ENCODE results near the gene REEP2. TPM values are rescaled to one million over a fixed set of nuclear protein-coding genes. Genes with fewer than 3 reads are reported as not detected.
A peak's percentile ranks its signal among the peaks of the same experiment; 100 is the strongest.
"Not testable (repeated sequence)": the region's sequence is repeated elsewhere in the genome, so short reads cannot be mapped to it uniquely, and the experiment has no call there.

REEP2 gene, protein sequence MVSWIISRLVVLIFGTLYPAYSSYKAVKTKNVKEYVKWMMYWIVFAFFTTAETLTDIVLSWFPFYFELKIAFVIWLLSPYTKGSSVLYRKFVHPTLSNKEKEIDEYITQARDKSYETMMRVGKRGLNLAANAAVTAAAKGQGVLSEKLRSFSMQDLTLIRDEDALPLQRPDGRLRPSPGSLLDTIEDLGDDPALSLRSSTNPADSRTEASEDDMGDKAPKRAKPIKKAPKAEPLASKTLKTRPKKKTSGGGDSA
- 8.4 and 14.6 TPM in 2 replicates for total RNA-seq (2021)
- Bru-seq, nascent RNA, result percentile 34 among the genes with signal in this experiment
- percentile 46 among the genes with signal in this experiment for BruChase-seq, experiment 1, labeled RNA remaining after a 2-hour chase
- percentile 50 among the genes with signal in this experiment for BruChase-seq, experiment 2, labeled RNA remaining after a 6-hour chase
- long read RNA-seq, transcript REEP2-202 (8 exons, 2,170 nt), result major isoform, 13 of 21 reads
- long read RNA-seq, partial matches to known transcripts, result 2 of 21 reads
- long read RNA-seq, other reads (novel, unspliced or antisense), result 6 of 21 reads

- POLR2A ChIA-PET (ENCODE audit: low non-redundant PET), result no interaction called here
- no peak for TF ChIP-seq EZH2 (IDR thresholded peaks at IDR 0.05; ENCODE audit: borderline replicate concordance, low read depth, low read length, poor library complexity, severe bottlenecking)
- TF ChIP-seq CTCF (conservative IDR thresholded peaks at IDR 0.05; ENCODE audit: low read depth, low read length), result no peak
These were observed at the start of gene REEP2 for GRCh38 chr5:138438724-138439476. Gene REEP2 (plus strand): TSS chr5:138439057. CDS start chr5:138439209, 152 bp downstream.

DNA sequence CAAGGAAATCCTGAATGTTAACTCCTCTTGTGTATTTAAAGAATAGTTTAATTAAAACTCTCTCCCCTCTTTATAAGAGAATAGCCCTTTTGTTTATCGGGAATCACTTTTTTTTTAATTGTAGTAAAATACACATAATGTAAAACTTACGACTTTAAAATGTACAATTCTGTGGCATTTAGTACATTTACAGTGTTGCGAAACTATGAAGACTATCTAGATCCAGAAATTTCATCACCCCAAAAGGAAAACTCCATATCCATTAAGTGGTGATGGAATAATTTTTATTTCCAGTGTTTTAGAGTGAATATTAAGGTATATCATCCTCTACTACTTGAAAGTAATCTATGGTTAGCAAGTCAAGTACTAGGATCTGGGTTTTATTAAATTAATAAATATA lies 49.5 kb upstream of the REEP2 start:
- no peak for DNase-seq (ENCODE audit: low spot score)
- TF ChIP-seq CTCF (conservative IDR thresholded peaks at IDR 0.05; ENCODE audit: low read depth, low read length), result no peak
- no peak for TF ChIP-seq EZH2 (IDR thresholded peaks at IDR 0.05; ENCODE audit: borderline replicate concordance, low read depth, low read length, poor library complexity, severe bottlenecking)
- ChIA-PET POLR2A (ENCODE audit: low non-redundant PET) (no interaction called here), CTCF (no interaction called here)
- no peaks in the 10 kb centered on the region for H3K4me1 ChIP-seq (ENCODE audit: insufficient read depth, low read length, poor library complexity, severe bottlenecking)
- BruUV-seq (replicated peaks), result no TSS peak
- H3K27ac ChIP-seq (ENCODE audit: low read depth, low read length, poor library complexity, severe bottlenecking), result no peak overlapping the region
- intact Hi-C loops (cut with micrococcal nuclease; ENCODE audit: unreplicated experiment), result no loop called here
- H3K36me3 ChIP-seq (ENCODE audit: insufficient read depth, low read length, poor library complexity, severe bottlenecking), result peaks cover 50% of the 10 kb centered on the region
- H3K9me3 ChIP-seq (ENCODE audit: low read depth, low read length, poor library complexity, severe bottlenecking), result no peaks in the 10 kb centered on the region
- H3K4me3 ChIP-seq (ENCODE audit: low read depth, low read length, poor library complexity, severe bottlenecking), result no peak overlapping the region
- H3K27me3 ChIP-seq (replicated peaks; ENCODE audit: insufficient read depth, low read depth, low read length, poor library complexity), result no peaks in the 10 kb centered on the region

More at GRCh38 chr5:138438724-138439476, at the start of gene REEP2:
- Histone ChIP-seq H3K9me3 (ENCODE audit: low read depth, low read length, poor library complexity, severe bottlenecking) (no peaks in the 10 kb centered on the region), H3K27ac (ENCODE audit: low read depth, low read length, poor library complexity, severe bottlenecking) (peak within 1 kb of the TSS; percentile 30), H3K36me3 (ENCODE audit: insufficient read depth, low read length, poor library complexity, severe bottlenecking) (peaks cover 20% of the 10 kb centered on the region), H3K4me1 (ENCODE audit: insufficient read depth, low read length, poor library complexity, severe bottlenecking) (no peaks in the 10 kb centered on the region), H3K27me3 (replicated peaks; ENCODE audit: insufficient read depth, low read depth, low read length, poor library complexity) (no peaks in the 10 kb centered on the region), H3K4me3 (ENCODE audit: low read depth, low read length, poor library complexity, severe bottlenecking) (peak within 1 kb of the TSS; percentile 78)
- BruUV-seq (replicated peaks), result no TSS peak
- intact Hi-C loops (cut with micrococcal nuclease; ENCODE audit: unreplicated experiment), result no loop called here
- DNase-seq (ENCODE audit: low spot score), result peak; percentile 79
- CTCF ChIA-PET, result interaction anchor here (0.6 to 0.9 kb wide), 2 partner anchors 10 to 301 kb away, joined by 3 read pairs; no protein-coding TSS in a partner anchor

DNA sequence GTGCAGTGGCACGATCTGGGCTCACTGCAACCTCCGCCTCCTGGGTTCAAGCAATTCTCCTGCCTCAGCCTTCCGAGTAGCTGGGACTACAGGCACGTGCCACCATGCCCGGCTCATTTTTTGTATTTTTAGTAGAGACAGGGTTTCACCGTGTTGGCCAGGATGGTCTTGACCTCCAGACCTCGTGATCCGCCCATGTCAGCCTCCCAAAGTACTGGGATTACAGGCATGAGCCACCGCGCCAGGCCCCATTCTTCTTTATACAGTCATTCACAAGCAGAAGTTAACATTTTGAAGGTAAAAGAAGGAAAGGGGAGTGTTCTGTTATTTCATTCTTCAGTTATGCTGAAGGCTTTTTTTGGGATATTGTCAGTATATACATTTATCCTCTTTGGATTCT lies 48.9 kb upstream of the REEP2 start:
- DNase-seq (ENCODE audit: low spot score); H3K27me3 ChIP-seq (replicated peaks; ENCODE audit: insufficient read depth, low read depth, low read length, poor library complexity); H3K4me3 ChIP-seq (ENCODE audit: low read depth, low read length, poor library complexity, severe bottlenecking); intact Hi-C loops (cut with micrococcal nuclease; ENCODE audit: unreplicated experiment); H3K4me1 ChIP-seq (ENCODE audit: insufficient read depth, low read length, poor library complexity, severe bottlenecking); H3K9me3 ChIP-seq (ENCODE audit: low read depth, low read length, poor library complexity, severe bottlenecking); BruUV-seq (replicated peaks); CTCF ChIA-PET; H3K27ac ChIP-seq (ENCODE audit: low read depth, low read length, poor library complexity, severe bottlenecking); POLR2A ChIA-PET (ENCODE audit: low non-redundant PET): not testable (repeated sequence)
- H3K36me3 ChIP-seq (ENCODE audit: insufficient read depth, low read length, poor library complexity, severe bottlenecking), result peaks cover 53% of the 10 kb centered on the region
